Lower leg skin (tissue), 3 donors: ENCODE data around the gene MOCS1.

Experiments used
- CTCF ChIP-seq, 3 donors: fragments of 450-650 bp; IDR thresholded peaks; one replicate each; pipeline ENCODE4 v1.5.1; 2016; ENCODE audit warnings: antibody characterized with exemption in 3 of 3, mild to moderate bottlenecking in 3 of 3, moderate library complexity in 2 of 3
- POLR2A ChIP-seq, 2 donors: fragments of 450-650 bp; IDR thresholded peaks; one replicate each; pipeline ENCODE4 v1.6.1; 2016 to 2017; ENCODE audit warnings: antibody characterized with exemption in 2 of 2, mild to moderate bottlenecking in 1 of 2, moderate library complexity in 1 of 2

DNA sequence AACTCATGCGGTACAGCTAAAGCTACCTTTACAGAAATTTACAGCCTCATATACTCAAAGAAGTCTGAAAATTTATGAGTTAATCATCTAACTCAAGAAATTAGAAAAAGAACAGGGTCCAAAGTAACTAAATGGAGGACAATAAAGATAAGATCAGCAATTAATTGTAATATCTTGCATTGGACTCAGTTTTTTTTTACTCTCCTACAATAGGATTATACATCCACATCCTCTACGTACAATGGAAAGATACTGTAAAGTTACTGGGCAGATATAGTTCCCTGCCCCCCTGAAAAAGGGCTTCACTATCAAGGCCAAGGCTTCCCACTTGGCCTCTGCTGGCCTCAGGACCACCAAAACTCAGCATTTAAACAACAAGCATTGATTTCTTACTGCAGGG, 31.5 kb upstream of the MOCS1 start:
- no peak for TF ChIP-seq CTCF (IDR thresholded peaks at IDR 0.05)
- TF ChIP-seq POLR2A (IDR thresholded peaks at IDR 0.05), result no peak
